Progenitor cell of endocrine pancreas (in vitro differentiated cells): Measurements from ENCODE around the gene NCR3LG1. TPM values are rescaled to one million over a fixed set of nuclear protein-coding genes. Genes with fewer than 3 reads are reported as not detected.

ENCODE experiments used
- DNase-seq: peaks from one replicate; pipeline ENCODE4 v3.0.0; 2021; ENCODE audit warnings: low spot score; ENCODE audit not compliant: unreplicated experiment
- H3K27ac Mint-ChIP-seq: 2 replicates; pipeline ENCODE4 v1.8.0; 2021; ENCODE audit warnings: mild to moderate bottlenecking, moderate library complexity, mixed read lengths
- H3K27me3 Mint-ChIP-seq: 2 replicates; pipeline ENCODE4 v1.8.0; 2021; ENCODE audit warnings: mixed read lengths
- H3K36me3 Mint-ChIP-seq: 2 replicates; pipeline ENCODE4 v1.8.0; 2022; ENCODE audit warnings: mixed read lengths; ENCODE audit not compliant: insufficient read depth
- H3K4me1 Mint-ChIP-seq: 2 replicates; pipeline ENCODE4 v1.8.0; 2021; ENCODE audit warnings: low read depth, mixed read lengths
- H3K4me3 Mint-ChIP-seq: 2 replicates; pipeline ENCODE4 v1.8.0; 2021; ENCODE audit warnings: low read depth, mild to moderate bottlenecking, moderate library complexity, mixed read lengths
- H3K9me3 Mint-ChIP-seq: 2 replicates; pipeline ENCODE4 v1.8.0; 2021; ENCODE audit warnings: low read depth, mixed read lengths
- CTCF ChIP-seq: fragments of 200-600 bp; sonication (generic); IDR thresholded peaks from one replicate; pipeline ENCODE4 v1.5.0; 2021; ENCODE audit warnings: antibody characterized with exemption, mild to moderate bottlenecking; ENCODE audit not compliant: unreplicated experiment
- total RNA-seq: library from RNA; stranded (reverse); gene quantifications from 2 replicates; pipeline ENCODE4 v1.2.1, GENCODE V29; 2021

The NCR3LG1 gene
- total RNA-seq, 1 donor from 2014 or later = 1.3 TPM

GRCh38 chr11:17389211-17389956 is 37.8 kb downstream of the NCR3LG1 start:
- peaks cover 20% of the 10 kb centered on the region for H3K27me3 Mint-ChIP-seq
- H3K4me3 Mint-ChIP-seq = peak overlapping the region; percentile 75
- H3K4me1 Mint-ChIP-seq = no peaks in the 10 kb centered on the region
- H3K9me3 Mint-ChIP-seq = no peaks in the 10 kb centered on the region
- DNase-seq = peak; percentile 85
- peak overlapping the region; percentile 33 for H3K27ac Mint-ChIP-seq
- peaks cover 3% of the 10 kb centered on the region for H3K36me3 Mint-ChIP-seq
- peak; percentile 91 for TF ChIP-seq CTCF

- peak overlapping the region; percentile 64 for H3K4me3 Mint-ChIP-seq
- no peak for DNase-seq
- H3K27ac Mint-ChIP-seq = no peak overlapping the region
Observed at GRCh38 chr11:17389957-17390649, 38.5 kb downstream of the NCR3LG1 start.

GRCh38 chr11:17391493-17392355 is 40.1 kb downstream of the NCR3LG1 start:
- Mint-ChIP-seq H3K27ac (no peak overlapping the region), H3K4me3 (no peak overlapping the region), H3K4me1 (no peaks in the 10 kb centered on the region), H3K9me3 (no peaks in the 10 kb centered on the region), H3K27me3 (peaks cover 20% of the 10 kb centered on the region), H3K36me3 (peaks cover 1% of the 10 kb centered on the region)
- DNase-seq = no peak
- TF ChIP-seq CTCF = no peak

More at GRCh38 chr11:17389957-17390649, 38.5 kb downstream of the NCR3LG1 start:
- no peaks in the 10 kb centered on the region for H3K4me1 Mint-ChIP-seq
- H3K9me3 Mint-ChIP-seq = no peaks in the 10 kb centered on the region
- H3K27me3 Mint-ChIP-seq = peaks cover 20% of the 10 kb centered on the region
- TF ChIP-seq CTCF = no peak
- peaks cover 3% of the 10 kb centered on the region for H3K36me3 Mint-ChIP-seq

- Mint-ChIP-seq H3K27ac (no peak overlapping the region), H3K9me3 (no peaks in the 10 kb centered on the region), H3K36me3 (no peaks in the 10 kb centered on the region), H3K4me3 (no peak overlapping the region), H3K4me1 (no peaks in the 10 kb centered on the region), H3K27me3 (peaks cover 18% of the 10 kb centered on the region)
- no peak for TF ChIP-seq CTCF
- no peak for DNase-seq
Observed at GRCh38 chr11:17392872-17393271, 41.3 kb downstream of the NCR3LG1 start.

GRCh38 chr11:17393472-17393871 is 41.9 kb downstream of the NCR3LG1 start:
- no peaks in the 10 kb centered on the region for H3K36me3 Mint-ChIP-seq
- no peaks in the 10 kb centered on the region for H3K9me3 Mint-ChIP-seq
- H3K27me3 Mint-ChIP-seq = peaks cover 19% of the 10 kb centered on the region
- no peak for DNase-seq
- no peak overlapping the region for H3K4me3 Mint-ChIP-seq
- TF ChIP-seq CTCF = no peak
- no peaks in the 10 kb centered on the region for H3K4me1 Mint-ChIP-seq
- no peak overlapping the region for H3K27ac Mint-ChIP-seq
